ENCODE results near the gene FDXACB1. TPM values are rescaled to one million over a fixed set of nuclear protein-coding genes. Genes with fewer than 3 reads are reported as not detected.

FDXACB1 gene
- total RNA-seq, 1 experiment from 2014 or later = 2.8 TPM

- no peaks in the 10 kb centered on the region for H3K79me2 ChIP-seq (ENCODE audit: insufficient read depth, low read length)
- H4K20me1 ChIP-seq (ENCODE audit: control insufficient read depth, insufficient read depth, insufficient read length) = no peaks in the 10 kb centered on the region
- no peaks in the 10 kb centered on the region for H3K27me3 ChIP-seq (ENCODE audit: insufficient read depth, low read length)
- H3K9ac ChIP-seq (ENCODE audit: extremely low read depth, insufficient read length, low read length) = no peak overlapping the region
- no peak overlapping the region for H2BK15ac ChIP-seq (ENCODE audit: low read depth, low read length)
- no peak overlapping the region for H4K5ac ChIP-seq (ENCODE audit: insufficient read length, low read depth, low read length)
- Mint-ChIP-seq H3K27me3 (ENCODE audit: low read depth) (no peaks in the 10 kb centered on the region), H3K9me3 (no peaks in the 10 kb centered on the region), H3K4me1 (peaks cover 26 to 42% of the 10 kb centered on the region in 2 experiments), H3K4me3 (no peak overlapping the region), H3K36me3 (ENCODE audit: insufficient read depth in 1 of 3, low read depth in 3 of 3) (no peaks in the 10 kb centered on the region), H3K27ac (peak overlapping the region in 1 of 3 experiments; percentile 70; a peak in 1 of 7 replicates)
- H3K14ac ChIP-seq (ENCODE audit: insufficient read depth, low read length) = no peak overlapping the region
- H4K8ac ChIP-seq (replicated peaks; ENCODE audit: insufficient read length, low read depth, low read length) = no peak overlapping the region
- no CpG with 5 or more reads among the region's 24 CpGs for WGBS (ENCODE audit: extremely low coverage, insufficient read length, low lambda C conversion rate)
- H3K4me1 ChIP-seq (ENCODE audit: insufficient read depth, low read length) = 0 out of 2 replicates have a peak, but pooled peaks cover 2% of the 10 kb centered on the region
- no peak overlapping the region for H2BK5ac ChIP-seq (ENCODE audit: insufficient read length, low read length)
- H3K4ac ChIP-seq (ENCODE audit: low read depth, low read length) = no peak overlapping the region
- H3K23ac ChIP-seq (ENCODE audit: insufficient read length, low read depth, low read length) = no peak overlapping the region
- H4K91ac ChIP-seq (ENCODE audit: insufficient read length, low read depth, low read length) = no peak overlapping the region
- H3K18ac ChIP-seq (ENCODE audit: insufficient read length, low read depth, low read length) = peak overlapping the region; percentile 65
- no peaks in the 10 kb centered on the region for H3K23me2 ChIP-seq (ENCODE audit: insufficient read length, low read depth, low read length, poor library complexity, severe bottlenecking)
- H3K79me1 ChIP-seq (ENCODE audit: insufficient read depth, low read depth, low read length, poor library complexity, severe bottlenecking) = no peaks in the 10 kb centered on the region
- no peak overlapping the region for H3K4me2 ChIP-seq (ENCODE audit: insufficient read depth, insufficient read length, low read length)
- no peak overlapping the region for H2BK20ac ChIP-seq (ENCODE audit: low read depth, low read length, poor library complexity, severe bottlenecking)
- H2AFZ ChIP-seq (ENCODE audit: low read length) = no peak overlapping the region
- TF ChIP-seq CTCF (conservative IDR thresholded peaks at IDR 0.05) = no peak
- H2AK5ac ChIP-seq (ENCODE audit: insufficient read length, low read length) = no peak overlapping the region
- no peaks in the 10 kb centered on the region for H3K9me3 ChIP-seq (ENCODE audit: control insufficient read depth, low read depth, low read length)
- no peak overlapping the region for H2BK120ac ChIP-seq (ENCODE audit: low read depth, low read length, poor library complexity, severe bottlenecking)
- H3K27ac ChIP-seq (ENCODE audit: insufficient read length, low read depth, low read length) = no peak overlapping the region
- no peak overlapping the region for H3K56ac ChIP-seq (ENCODE audit: insufficient read length, low read depth, low read length)
- DNase-seq = no peak
- no peak overlapping the region for H3T11ph ChIP-seq (ENCODE audit: low read length)
- no peak overlapping the region for H2BK12ac ChIP-seq (ENCODE audit: insufficient read length, low read depth, low read length)
Observed at GRCh38 chr11:111913031-111913861, 34.3 kb upstream of the FDXACB1 start.
